ENCODE data around the gene FCN1.

The FCN1 gene

DNA sequence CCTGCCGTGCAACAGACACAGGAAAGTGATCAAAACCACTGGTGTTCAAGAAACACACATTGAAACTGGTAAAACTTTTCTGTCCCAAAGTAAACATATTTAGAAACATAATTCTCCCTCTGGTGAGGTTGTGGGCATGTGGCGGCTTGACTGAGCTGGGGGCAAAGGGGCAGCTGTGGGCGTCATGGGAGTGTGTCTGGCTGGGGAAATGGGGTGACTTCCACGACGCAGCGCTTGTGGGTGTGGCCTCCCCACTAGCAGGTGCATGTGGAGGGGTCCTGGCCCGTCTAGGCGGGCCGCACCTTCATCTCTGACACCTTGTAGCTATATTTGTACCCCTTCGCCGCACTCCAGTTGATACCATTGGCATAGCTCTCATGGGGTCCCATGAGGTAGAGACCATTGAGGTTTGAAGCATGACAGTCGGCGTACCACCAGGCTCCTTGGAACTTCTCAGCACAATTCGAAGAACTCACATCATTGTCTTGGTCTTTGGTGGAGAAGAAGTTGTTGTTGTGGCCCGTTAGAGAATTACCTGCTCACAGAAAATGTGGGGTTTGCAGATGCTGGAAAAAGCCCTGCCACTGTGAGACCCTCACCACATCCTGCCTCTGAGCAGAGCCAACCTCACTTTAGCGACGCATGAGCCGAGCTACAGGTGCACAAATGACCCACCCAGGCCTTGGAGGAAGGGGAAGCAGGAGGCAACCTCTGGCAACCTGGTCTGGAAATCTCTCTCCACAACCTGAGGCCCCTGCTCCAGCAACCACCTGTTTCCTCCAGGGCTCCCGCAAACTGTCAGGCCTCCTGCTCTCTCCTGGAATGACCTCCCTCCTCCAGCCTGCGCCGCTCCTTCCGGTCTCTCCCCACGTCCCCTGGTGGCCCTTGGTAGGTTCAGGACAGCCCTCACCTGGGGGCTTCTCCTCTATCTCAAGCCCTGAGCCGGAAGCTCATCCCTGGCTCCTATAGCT lies 7.9 kb downstream of the FCN1 start:
- no peak for DNase-seq (ENCODE audit: low read depth)
- TF ChIP-seq CTCF (IDR thresholded peaks at IDR 0.05; ENCODE audit: low read depth, low read length, missing control alignments) = no peak
- H3K4me3 ChIP-seq (ENCODE audit: low read depth, low read length) = no peak overlapping the region

DNA sequence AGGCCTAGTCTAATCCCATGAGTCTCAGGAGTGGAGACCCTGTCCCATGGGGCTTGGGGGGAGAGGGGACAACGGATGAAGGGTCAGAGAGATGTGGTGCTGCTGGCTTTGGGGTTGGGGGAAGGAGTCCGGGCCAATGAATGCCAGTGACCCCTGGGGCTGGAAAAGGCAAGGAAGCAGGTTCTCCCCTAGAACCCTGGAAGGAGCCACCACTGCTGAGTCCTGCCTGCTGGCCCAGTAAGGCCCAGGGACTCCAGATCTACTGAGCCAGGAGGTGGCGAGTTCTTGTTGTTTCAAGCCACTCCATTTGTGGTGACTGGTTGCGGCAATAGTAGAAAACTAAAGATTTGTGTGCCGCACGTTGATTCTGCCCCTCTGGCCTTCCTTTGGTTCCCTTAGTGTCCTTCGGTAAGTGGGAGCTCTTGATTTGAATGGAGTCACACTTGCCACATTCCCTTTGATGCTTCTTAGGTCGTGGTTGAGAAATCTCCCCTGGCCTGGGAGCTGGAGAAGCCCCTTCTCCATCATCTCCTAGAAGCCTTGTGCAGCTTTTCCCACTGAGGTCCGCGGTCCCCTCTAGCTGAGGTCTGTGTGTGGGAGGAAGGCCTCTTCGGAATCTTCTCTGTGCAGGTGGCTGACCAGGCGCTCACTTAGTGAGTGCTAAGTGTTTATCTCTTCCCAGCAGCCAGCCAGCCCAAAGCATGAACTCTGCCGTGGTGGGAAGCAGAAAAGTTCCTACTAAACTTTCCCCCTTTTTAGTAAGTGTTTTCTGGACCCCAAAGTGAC lies 9.0 kb downstream of the FCN1 start:
- DNase-seq (ENCODE audit: low read depth) = no peak
- TF ChIP-seq CTCF (IDR thresholded peaks at IDR 0.05; ENCODE audit: low read depth, low read length, missing control alignments) = no peak
- H3K4me3 ChIP-seq (ENCODE audit: low read depth, low read length) = no peak overlapping the region

DNA sequence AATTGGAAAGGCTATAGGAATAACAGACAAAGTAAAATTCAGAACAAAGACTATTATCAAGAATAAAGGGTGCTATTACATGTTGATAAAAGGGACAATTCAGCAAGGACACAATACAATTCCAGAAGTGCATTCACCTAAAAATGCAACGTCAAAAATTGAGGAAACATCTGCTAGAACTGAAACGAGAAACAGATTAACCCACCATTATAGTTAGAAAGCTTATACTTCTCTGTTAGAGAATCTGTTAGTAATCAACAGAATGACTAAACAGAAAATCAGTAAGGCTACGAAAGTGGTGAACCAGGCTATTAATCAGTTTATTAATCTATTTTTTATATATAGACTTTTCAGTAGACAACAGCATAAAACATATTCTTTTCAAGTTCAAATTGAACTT lies 14.8 kb downstream of the FCN1 start:
- DNase-seq (ENCODE audit: low read depth) = no peak
- no peak overlapping the region for H3K4me3 ChIP-seq (ENCODE audit: low read depth, low read length)
- no peak for TF ChIP-seq CTCF (IDR thresholded peaks at IDR 0.05; ENCODE audit: low read depth, low read length, missing control alignments)

DNA sequence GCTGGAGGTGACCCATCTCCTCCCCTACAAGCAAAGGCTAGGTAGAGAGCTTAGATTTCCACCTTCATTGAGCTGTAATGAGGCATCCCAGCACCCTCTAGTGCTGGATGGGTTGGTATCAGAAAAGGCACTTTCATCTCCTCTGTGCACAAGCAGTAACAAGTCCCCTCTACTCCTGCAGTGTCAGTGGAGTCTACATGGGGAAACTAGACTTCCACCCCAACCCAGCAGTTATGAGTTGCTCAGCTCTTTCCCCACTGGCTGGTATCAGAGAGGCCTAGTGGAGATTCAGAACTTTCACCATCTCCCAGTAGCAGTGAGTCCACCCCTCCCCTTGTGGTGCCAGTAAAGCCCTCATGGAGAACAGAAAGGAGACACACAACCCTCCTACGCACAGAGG lies 17.9 kb downstream of the FCN1 start:
- no peak for DNase-seq (ENCODE audit: low read depth)
- TF ChIP-seq CTCF (IDR thresholded peaks at IDR 0.05; ENCODE audit: low read depth, low read length, missing control alignments) = no peak
- H3K4me3 ChIP-seq (ENCODE audit: low read depth, low read length) = no peak overlapping the region

GRCh38 chr9:134899168-134899567 lies 18.5 kb downstream of the FCN1 start:
- TF ChIP-seq CTCF (IDR thresholded peaks at IDR 0.05; ENCODE audit: low read depth, low read length, missing control alignments) = no peak
- no peak overlapping the region for H3K4me3 ChIP-seq (ENCODE audit: low read depth, low read length)
- no peak for DNase-seq (ENCODE audit: low read depth)

DNA sequence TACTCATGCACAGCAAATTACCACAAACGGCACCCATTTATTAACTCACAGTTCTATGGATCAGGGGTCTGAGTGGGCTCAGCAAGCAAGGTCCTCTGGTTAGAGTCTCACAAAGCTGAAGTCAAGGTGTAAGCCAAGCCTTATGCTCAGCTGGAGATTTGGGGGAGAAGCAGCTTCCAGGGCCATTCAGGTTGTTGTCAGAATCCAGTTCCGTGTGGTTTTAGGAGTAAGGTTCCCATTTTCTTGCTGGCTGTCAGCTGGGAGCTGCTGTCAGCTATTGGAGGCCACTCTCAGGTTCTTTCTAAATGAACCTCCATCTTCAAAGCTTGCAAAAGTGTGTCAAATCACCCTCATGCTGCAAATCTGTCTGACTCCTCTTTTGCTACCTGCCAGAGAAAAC lies 19.4 kb downstream of the FCN1 start:
- TF ChIP-seq CTCF (IDR thresholded peaks at IDR 0.05; ENCODE audit: low read depth, low read length, missing control alignments) = no peak
- no peak for DNase-seq (ENCODE audit: low read depth)
- no peak overlapping the region for H3K4me3 ChIP-seq (ENCODE audit: low read depth, low read length)

Measured in GM12864 (cell line).